Hepatocyte (in vitro differentiated cells): Measurements from ENCODE around the gene H2AZ1.

Source experiments
- CTCF ChIP-seq: fragments of 200-600 bp; sonication (generic); IDR thresholded peaks from 2 replicates; pipeline ENCODE4 v1.5.1; 2016; ENCODE audit warnings: antibody characterized with exemption, mild to moderate bottlenecking; ENCODE audit not compliant: poor library complexity
- EZH2 ChIP-seq: fragments of 200-600 bp; sonication (generic); IDR thresholded peaks from 2 replicates; pipeline ENCODE4 v1.6.1; 2016; ENCODE audit warnings: antibody characterized with exemption, mild to moderate bottlenecking, borderline replicate concordance
- EZH2phosphoT487 ChIP-seq: fragments of 200-600 bp; sonication (generic); IDR thresholded peaks from one replicate; pipeline ENCODE4 v1.6.1; 2018; ENCODE audit warnings: antibody characterized with exemption, mild to moderate bottlenecking, low read depth, moderate library complexity; ENCODE audit not compliant: unreplicated experiment, severe bottlenecking

- TF ChIP-seq CTCF (no peak), EZH2phosphoT487 (no peak), EZH2 (no peak)
Observed at GRCh38 chr4:99947190-99947578, 2.9 kb downstream of the H2AZ1 start.
